GM18909 (cell line): ENCODE results near the gene PTPRT.

Experiments used
- ATAC-seq: cut with Tn5 transposase; IDR thresholded peaks from one replicate; pipeline ENCODE4 v1.9.1; 2021; ENCODE audit warnings: mild to moderate bottlenecking; ENCODE audit not compliant: unreplicated experiment, poor library complexity

Gene PTPRT

DNA sequence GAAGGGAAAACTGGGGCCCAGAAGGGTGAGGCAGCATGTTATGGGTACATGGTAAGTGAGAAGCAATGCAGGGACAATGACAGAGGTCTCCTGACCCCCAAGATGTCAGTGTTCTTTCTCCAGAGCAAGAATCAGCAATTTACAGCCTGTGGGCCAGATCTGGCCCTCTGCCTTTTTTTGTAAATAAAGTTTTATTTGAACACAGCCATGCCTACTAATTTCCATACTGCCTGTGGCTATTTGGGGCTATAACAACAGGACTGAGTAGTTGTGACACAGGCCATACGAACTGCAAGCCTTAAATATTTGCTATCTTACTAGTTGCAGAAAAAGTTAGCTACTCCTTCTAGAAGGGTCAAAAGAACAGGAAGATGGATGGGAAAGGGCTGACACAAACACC, 52.5 kb downstream of the PTPRT start:
- ATAC-seq = no peak

DNA sequence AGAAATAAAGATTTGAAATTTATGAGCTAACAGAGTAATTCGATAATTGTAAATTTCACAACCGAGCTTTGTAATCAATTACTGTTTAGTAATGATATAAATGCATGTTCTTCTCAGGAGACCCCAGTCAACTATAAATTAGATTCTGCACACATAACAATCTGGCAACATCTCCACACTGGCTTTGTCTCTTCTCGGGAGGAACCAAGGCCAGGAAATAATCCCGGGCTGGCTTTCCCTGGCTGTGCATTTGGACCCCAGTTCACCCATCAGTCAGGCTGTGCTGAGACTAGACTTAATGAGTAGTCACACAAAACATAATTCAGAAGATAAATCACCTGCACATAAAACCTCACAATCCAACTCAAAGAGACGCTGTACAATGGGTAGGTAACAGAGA, 65.5 kb downstream of the PTPRT start:
- no peak for ATAC-seq

DNA sequence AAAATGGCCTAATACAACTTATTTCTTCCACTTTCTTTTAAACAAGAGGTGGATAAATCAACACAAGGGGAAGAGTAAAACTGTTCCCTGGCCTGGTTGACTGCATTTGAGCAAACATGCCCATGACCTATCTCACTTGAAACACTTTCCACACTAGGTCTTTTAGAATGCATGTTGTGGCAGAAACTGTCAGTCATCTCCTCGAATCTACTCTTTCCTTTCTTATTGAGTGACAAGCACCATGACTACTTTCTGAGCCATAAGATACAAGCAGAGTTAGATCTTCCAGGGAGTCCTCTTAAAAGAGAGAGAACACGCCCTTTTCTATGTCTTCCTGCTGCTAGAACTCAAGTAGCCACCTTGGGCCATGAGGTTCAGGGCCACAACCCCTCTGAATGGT, 66.5 kb downstream of the PTPRT start:
- ATAC-seq = no peak

DNA sequence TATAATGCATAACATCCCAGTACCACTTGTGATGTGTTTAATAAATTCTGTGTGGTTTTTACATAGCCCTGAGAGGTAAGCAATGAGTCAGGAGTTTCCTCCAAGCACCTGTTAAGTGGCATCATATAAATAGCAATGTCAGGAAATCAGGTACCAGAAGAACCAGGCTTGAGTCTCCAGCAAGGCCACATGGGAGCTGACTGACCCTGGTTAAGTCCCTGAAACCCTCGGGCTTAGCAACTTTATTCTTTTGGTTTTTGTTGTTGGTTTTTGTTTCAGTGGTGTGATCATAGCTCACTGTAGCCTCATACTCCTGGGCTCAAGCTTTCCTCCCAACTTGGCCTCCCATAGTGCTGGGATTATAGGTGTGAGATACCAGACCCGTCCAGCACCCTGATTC, 70.0 kb downstream of the PTPRT start:
- ATAC-seq = no peak

DNA sequence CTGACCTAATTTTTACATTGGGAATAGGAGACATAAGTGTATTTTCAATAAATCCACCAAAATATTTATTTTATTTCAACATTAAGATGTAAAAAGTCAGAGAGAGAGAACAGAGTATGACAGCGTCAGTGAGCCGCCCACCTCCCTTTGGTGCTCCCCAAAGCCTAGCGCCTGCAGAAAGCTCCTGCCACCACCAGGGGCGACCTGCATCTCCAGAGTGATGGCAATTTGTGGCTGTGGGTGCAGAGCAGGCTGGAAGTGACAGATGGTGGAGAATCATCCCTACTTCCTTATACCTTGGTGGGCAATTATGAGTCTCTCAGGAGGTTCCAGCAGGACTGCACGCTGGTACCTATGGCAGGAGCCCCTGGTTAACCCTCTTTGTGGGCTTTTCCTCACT, 87.3 kb downstream of the PTPRT start:
- no peak for ATAC-seq

DNA sequence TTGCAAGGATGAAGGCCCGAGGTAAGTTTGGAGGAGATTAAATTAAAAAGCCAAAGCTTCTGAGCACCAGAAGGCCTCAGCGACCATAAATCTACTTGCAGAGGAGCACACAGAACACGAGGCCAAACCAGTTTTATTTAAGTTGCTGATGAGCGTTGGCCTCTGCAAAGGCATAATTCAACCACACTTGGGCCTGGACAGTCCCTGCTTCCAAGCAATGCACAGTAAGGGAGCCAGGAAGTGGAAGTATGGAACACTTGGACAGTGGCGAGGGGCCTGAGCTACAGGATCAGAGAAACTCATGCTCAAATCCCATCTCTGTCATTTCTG, 92.8 kb downstream of the PTPRT start:
- ATAC-seq = no peak

DNA sequence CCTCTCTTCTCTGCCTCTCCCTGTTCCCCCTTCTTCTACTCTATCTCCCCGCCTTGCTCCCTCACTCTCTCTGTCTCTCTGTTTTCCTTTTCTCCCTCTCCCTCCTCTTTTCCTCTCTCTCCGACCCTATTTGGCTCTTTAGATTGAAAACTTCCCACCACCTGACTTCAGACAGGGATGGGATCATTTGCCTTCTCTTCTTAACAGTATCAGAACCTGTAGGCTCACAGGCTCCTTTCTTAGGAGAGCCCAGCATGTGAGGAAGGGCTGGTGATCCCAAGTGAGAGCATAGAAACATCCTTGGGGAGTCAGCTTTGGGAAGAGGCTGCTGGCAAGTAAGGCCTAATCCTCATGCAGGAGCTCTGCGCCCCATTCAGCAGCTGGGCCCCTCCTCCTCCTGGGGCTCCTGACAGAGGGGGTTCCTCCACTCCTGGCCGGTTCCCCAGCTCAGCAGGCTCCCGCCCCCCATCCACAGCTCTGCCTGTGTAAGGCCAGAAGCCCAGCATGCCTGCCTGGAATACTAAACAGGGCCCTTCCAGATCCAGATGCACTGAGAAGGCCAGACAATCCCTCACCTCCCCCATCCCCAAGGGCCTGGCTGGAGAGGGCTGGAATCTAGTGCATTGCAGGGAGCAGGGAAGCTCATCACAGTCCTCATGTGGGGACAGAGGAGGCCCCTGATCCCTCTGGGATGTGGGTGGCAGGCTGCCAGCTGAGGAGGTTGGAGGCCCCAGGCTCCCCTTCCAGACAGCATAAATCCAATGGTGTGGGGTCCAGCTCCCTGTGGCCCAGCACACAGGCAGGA, 93.4 kb downstream of the PTPRT start:
- ATAC-seq = no peak

DNA sequence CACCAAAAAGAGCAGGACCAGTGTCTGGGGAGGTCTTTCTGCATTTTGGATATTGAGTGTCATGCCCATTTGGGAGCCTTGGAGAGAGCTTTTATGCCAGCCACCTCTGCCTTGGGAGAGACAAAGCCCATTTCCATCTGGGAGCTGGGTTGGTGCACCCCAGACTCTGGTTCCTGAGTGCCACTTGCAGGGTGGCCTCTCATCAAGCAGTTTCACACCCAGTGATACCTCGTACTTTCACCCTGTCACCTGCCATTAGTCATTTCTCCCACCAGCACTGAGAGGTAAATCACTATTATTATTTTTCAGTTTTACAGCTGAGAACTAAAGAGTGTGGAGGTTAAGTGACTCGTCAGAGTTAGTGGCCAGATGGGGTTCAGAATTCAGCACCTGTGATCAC, 94.7 kb downstream of the PTPRT start:
- no peak for ATAC-seq

DNA sequence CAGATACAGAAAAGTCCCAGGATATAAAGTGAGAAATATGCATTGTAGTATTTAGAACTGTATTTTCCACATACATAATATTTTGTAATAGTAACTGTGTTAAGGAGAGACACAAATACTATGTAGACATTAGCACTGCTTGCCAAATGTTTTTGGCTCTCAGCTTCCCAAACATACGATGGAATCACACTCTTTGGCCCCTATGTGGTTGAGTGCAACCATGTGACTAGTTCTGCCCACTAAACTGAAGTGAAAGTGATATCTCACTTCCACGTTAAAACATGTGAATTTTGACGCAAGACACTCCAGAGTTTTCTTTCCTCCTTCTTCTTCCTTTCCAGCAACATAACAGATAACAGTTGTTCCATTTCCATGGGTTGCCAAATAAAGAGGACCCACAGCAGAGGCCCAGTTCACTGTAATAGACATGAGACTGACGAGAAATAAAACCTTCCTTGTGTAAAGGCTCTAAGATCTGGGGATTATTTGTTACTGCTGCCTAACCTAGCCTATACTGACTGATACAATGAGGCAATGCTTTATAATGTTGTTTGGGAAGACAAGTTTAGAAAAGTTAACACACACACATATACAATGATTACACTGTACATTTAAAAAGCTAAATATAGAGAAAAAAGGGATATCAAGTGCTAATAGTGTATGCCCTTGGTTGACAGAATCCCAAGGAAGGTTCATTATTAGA, 97.2 kb downstream of the PTPRT start:
- no peak for ATAC-seq

DNA sequence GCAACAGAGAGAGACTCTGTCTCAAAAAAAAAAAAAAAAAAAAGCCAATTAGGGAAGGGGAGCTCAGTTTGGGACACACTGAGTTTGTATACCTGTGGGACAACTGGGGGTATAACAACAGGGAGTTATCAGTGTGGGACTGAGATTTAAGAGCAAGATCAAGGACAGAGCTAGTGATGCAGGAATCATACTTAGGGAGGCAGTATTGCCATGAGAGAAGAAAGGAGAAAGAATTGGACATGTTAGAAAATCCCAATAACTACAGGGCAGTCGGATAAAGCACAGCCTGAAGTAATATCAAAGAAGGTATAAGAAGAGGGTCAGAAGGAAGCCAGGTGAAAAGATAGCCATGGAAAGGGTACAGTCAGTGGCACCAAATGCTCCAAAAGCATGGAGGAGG, 121.2 kb downstream of the PTPRT start:
- ATAC-seq = no peak

DNA sequence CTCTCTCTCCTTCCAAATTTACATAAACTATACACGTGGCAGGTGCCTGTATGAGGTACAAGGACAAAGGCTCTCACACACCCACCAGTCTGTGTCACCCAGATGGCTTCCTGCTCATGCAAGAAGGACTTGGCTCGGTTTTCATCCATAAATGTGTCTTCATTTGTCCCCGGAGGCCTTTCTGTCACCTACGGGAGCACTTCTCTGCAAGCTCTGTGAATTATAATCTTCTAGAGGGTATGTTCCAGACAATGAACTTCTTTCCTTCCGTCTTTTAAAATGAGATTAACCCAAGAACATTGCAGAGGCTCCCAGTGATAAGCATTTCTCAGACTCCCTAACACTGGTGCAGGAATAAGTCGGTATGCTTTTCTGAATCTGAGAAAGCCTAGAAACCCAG, 123.6 kb downstream of the PTPRT start:
- ATAC-seq = no peak

DNA sequence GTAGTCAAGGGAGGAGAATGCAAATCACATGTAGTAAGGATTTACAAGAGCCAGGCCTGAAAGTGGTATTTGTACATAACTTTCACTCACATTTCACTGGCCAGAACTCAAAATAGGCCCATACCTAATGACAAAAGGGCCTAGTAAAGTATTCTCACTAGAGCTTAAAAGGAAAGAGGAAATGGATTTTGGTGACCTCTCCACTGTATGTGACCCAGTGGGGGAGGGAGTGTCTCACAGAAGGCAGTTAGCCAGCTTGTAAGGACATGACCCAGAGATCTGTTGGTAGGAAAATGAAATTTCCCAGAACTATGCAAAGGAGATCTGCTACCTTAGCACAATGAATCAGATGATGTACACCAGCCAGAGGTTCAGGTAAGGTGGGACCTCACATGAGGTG, 124.4 kb downstream of the PTPRT start:
- ATAC-seq = no peak

DNA sequence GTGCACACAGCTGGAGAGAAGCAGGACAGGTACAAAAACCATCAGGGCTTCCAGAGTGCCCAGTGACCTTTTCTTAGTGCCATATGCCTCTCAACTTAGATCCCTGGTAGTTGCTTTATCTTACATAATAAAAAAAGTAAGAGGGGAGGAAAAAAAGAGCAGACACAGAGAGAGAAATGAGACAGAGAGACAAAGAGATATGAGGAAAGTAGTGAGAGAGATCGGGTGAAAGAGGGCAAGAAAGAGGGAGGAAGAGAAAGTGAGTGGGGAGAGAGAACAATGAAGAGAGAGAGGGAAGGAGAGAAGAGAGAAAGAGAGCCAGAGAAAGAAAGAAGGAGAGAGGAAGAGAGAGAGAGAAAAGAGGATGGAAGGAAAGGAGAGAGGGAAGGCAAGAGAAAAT, 131.6 kb downstream of the PTPRT start:
- ATAC-seq = no peak

DNA sequence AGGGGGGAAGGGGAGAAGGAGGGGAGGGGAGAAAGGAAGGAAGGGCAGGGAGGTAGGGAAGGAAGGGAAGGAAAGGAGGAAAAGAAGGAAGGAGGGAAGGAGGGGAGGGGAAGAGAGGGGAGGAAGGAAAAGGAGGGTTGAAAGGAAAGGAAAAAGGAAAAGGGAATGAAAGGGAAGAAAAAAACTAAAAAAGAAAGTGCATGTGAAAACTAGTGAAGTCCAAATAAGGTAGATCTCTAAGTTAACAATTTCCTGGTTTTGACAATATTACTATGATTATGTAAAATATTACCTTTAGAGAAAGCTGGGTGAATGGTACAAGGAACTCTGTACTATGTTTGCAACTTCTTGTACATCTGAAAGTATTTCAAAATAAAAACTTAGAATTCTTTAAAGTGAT, 132.4 kb downstream of the PTPRT start:
- no peak for ATAC-seq

DNA sequence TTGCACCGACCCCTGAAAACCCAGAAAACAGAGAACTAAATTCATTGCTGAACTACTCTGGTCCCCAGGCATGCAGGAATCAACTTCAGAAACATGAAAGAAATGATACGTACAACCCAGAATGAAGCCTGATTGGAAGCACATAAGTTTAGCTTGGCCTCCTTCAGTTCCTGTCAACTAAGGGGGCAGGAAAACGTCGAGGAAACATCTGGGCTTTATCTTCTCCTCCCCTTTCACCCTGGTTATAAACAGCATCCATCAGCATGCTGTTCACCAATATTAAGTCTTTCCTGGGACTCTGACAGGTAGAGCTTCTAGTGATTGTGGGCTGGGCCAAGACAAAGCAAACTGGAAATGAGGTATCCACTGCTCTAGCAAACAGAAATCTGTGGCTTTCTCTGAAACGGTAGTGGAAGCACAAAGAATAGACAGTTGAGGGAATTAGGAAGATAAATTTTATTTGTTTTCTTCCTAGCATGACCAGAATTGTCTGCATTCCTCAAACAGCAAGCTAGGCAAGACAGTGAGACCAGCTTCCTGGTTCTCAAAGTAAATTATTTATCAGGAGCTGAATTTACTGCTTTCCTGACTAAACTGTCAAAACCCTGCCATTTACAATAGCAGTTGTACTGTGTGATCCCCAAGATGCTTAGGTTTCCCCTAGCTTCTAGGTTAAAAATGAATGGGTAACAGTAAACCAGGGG, 134.4 kb downstream of the PTPRT start:
- ATAC-seq = no peak

DNA sequence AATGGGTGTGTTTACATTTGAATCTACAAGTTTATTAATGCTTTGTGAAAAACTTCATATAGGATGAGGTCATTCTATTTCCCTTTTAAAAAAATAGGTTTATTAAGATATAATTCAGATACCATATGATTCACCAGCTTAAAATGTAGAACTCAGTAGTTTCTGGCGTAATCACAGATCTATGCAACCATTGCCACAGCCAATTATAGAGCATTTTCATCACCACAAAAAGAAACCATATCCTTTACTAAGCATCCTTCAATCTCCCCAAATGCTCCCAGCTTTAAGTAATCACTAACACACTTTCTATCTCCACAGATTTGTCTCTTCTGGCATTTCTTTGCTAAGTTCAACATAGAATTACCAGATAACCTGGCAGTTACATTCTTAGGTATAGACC, 137.2 kb downstream of the PTPRT start:
- no peak for ATAC-seq

DNA sequence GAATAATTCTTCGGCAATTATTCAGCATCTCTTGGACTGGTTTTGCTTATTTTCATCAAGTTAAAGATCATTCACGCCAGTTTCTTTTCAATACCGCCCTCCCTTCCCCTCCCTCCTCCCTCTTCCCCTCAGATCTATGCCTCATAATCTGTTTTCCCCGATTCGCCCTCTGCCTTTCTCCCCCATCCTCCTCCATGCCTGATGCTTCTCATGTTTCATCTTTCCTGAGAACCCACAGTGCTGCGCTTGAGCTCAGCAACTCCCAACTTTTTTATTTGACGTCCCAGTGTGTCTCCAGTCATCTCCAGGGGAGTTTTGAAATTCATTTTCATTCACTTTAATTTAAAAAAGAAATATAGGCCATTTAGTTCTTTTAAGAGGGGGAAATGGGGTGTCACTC, 142.7 kb downstream of the PTPRT start:
- ATAC-seq = no peak

DNA sequence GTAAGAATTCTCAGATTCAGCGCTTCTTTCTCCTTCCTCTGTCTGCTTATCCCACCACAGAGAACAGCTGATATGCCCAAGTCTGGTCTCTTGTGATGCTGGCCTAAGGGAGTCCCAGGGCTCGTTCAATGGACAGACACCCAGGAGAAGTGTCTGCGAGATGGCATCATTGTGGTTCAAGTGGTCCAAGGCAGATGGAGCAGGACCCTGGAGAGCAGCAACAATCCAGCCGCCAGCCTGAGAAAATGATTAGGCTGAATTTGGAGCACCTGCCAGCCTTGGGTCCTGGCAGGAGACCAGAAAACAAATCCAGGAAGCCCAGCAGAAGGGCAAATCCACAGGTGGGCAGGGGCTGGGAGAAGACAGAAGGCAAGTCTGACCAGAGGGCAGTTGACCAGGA, 145.8 kb downstream of the PTPRT start:
- no peak for ATAC-seq

DNA sequence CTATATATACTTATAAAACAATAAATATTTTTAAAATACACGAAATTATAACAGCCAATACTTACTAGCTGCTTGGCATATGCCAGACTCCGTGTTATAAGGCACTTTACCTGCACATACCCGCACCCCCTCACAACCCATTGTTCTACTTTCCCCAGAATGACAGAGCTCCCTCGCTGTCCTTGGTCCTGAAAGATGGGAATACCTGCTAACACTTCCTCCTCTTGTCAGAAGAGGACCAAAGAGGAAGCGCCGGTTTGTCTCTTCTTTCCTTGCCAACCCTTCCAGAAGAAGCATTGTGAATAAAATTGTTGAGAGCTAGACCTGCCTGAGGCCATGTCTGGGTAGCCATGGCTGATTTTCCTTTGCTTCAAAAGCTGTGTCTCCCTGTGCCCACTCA, 149.3 kb downstream of the PTPRT start:
- no peak for ATAC-seq

DNA sequence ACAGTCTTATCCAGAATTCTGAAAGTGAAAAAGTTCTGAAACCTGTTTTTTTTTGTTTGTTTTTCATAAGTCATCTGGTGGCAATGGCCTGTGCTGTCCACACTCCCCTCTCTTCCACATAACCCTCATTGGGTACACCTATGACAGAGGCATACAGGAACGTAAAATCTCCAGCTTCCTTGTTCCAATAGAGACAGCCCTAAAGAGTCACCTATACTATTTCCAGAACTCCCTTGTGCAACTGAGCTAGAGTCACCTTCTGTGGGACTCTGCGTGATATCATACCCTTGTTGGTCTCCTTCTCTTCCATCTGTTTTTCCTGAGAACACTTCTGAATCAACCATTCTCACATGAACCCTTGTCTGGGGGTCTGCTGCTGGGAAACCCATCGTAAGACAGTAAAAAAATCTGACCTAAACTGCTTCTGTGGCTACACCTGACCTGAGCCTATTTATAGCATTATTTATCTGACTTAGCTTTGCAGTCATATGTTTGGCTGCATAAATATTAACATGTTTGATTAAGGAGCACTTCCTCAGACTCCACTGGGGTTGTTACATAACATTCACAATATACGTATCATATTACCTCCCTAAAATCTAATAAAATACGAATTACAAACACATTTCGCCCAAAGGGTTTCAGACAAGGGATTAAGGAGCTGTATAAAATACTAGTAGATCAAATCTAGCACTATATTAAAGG, 151.9 kb downstream of the PTPRT start:
- ATAC-seq = no peak
